GM12878 (cell line): Measurements from ENCODE around the gene PRLH. TPM values are rescaled to one million over a fixed set of nuclear protein-coding genes. Genes with fewer than 3 reads are reported as not detected.
A peak's percentile ranks its signal among the peaks of the same experiment; 100 is the strongest.

Source experiments
- ATAC-seq: fragments of 200-7000 bp; cut with Tn5 transposase; 3 replicates; pipeline ENCODE4 v1.9.1; 2020; ENCODE audit warnings: mild to moderate bottlenecking, moderate library complexity
- BruUV-seq: library from RNA; stranded (reverse); fragments of 400-500 nt; replicated peaks from 2 replicates; lab custom pipeline; 2021; lab: Mats Ljungman, UMichigan
- CTCF ChIA-PET: fragments of 300-600 bp; sonication (Branson Sonifier 250); formaldehyde crosslinking; extraction: SDS; loops from one replicate; lab custom pipeline; 2021; ENCODE audit warnings: inconsistent platforms; lab: Yijun Ruan, JAX
- POLR2A ChIA-PET: fragments of 350-600 bp; formaldehyde crosslinking; extraction: SDS; loops from one replicate; lab custom pipeline; 2021; ENCODE audit warnings: inconsistent platforms; lab: Charles Lee
- RAD21 ChIA-PET: fragments of 300-600 bp; sonication (Branson Sonifier 250); formaldehyde crosslinking; loops from one replicate; lab custom pipeline; 2023; ENCODE audit warnings: antibody characterized with exemption; ENCODE audit not compliant: unreplicated experiment; lab: Charles Lee
- SMC1A ChIA-PET: fragments of 300-600 bp; sonication (Branson Sonifier 250); formaldehyde crosslinking; loops from one replicate; lab custom pipeline; 2023; ENCODE audit not compliant: unreplicated experiment, uncharacterized antibody; lab: Charles Lee
- DNase-seq: peaks from one replicate; pipeline ENCODE4 v3.0.0-alpha.2; 2011; ENCODE audit warnings: low read depth, low spot score
- FAIRE-seq: peaks from 3 replicates; lab custom pipeline; 2011; peaks lifted over from hg19 to GRCh38; lab: Jason Lieb, UNC
- H2AFZ ChIP-seq: 2 replicates; pipeline ENCODE4 v1.6.0; 2011; ENCODE audit warnings: low read depth, low read length, control low read depth; ENCODE audit not compliant: control insufficient read depth
- H3K27ac ChIP-seq: 2 replicates; pipeline ENCODE4 v1.5.1; 2011; ENCODE audit warnings: control low read depth; ENCODE audit not compliant: control insufficient read depth, insufficient read depth
- H3K27me3 ChIP-seq, 2 experiments: replicated peaks in 1 of 2; 2 replicates each; pipeline versions ENCODE4 v1.6.0 to v1.6.1; 2011; ENCODE audit warnings: low read length in 1 of 2; ENCODE audit not compliant: control insufficient read depth in 2 of 2, insufficient read depth in 2 of 2
- H3K36me3 ChIP-seq, 2 experiments: 2 replicates each; pipeline ENCODE4 v1.5.1; 2011; ENCODE audit warnings: low read length in 1 of 2; ENCODE audit not compliant: control insufficient read depth in 2 of 2, insufficient read depth in 2 of 2
- H3K4me1 ChIP-seq: 2 replicates; pipeline ENCODE4 v1.6.1; 2011; ENCODE audit warnings: mild to moderate bottlenecking, low read length, moderate library complexity, mixed read lengths; ENCODE audit not compliant: control insufficient read depth, insufficient read depth
- H3K4me2 ChIP-seq: 2 replicates; pipeline ENCODE4 v1.6.0; 2011; ENCODE audit warnings: control low read depth; ENCODE audit not compliant: control insufficient read depth, insufficient read depth
- H3K4me3 ChIP-seq: fragments of 200-600 bp; sonication (generic); 2 replicates; pipeline ENCODE4 v1.5.1; 2016
- H3K79me2 ChIP-seq: 2 replicates; pipeline ENCODE4 v1.6.0; 2011; ENCODE audit warnings: low read length; ENCODE audit not compliant: control insufficient read depth, insufficient read depth
- H3K9ac ChIP-seq: 2 replicates; pipeline ENCODE4 v1.8.0; 2011; ENCODE audit warnings: low read length, control low read depth, mixed read lengths; ENCODE audit not compliant: control insufficient read depth, insufficient read depth
- H3K9me3 ChIP-seq: replicated peaks from 3 replicates; pipeline ENCODE4 v1.5.1; 2011; ENCODE audit warnings: mild to moderate bottlenecking, low read length; ENCODE audit not compliant: control insufficient read depth, insufficient read depth
- H4K20me1 ChIP-seq: 2 replicates; pipeline ENCODE4 v1.6.0; 2011; ENCODE audit not compliant: control insufficient read depth, insufficient read depth
- ATF3 ChIP-seq: IDR thresholded peaks from 2 replicates; pipeline ENCODE4 v1.6.1; 2011; ENCODE audit warnings: low read depth, mild to moderate bottlenecking, low read length, moderate library complexity, borderline replicate concordance; ENCODE audit errors: extremely low read depth
- BHLHE40 ChIP-seq, 2 experiments: fragments of 450-650 bp in 1 of 2; IDR thresholded peaks; 2 replicates each; pipeline ENCODE4 v1.6.1; 2011 to 2017; ENCODE audit warnings: low read depth in 2 of 2, borderline replicate concordance in 1 of 2, improper control_type of control experiment in 1 of 2, low read length in 1 of 2, mild to moderate bottlenecking in 1 of 2
- CBX3 ChIP-seq: fragments of 200-600 bp; sonication (generic); IDR thresholded peaks from 2 replicates; pipeline ENCODE4 v1.6.1; 2016; ENCODE audit warnings: low read depth, borderline replicate concordance
- CHD2 ChIP-seq: IDR thresholded peaks from 2 replicates; pipeline ENCODE4 v1.6.1; 2011; ENCODE audit warnings: low read depth, low read length, improper control_type of control experiment, borderline replicate concordance
- FOXM1 ChIP-seq: IDR thresholded peaks from 2 replicates; pipeline ENCODE4 v1.6.1; 2012; ENCODE audit warnings: low read depth, mild to moderate bottlenecking, inconsistent platforms, low read length, moderate library complexity
- IRF5 ChIP-seq: fragments of 450-650 bp; IDR thresholded peaks from 2 replicates; pipeline ENCODE4 v1.6.1; 2017; ENCODE audit warnings: borderline replicate concordance
- MEF2B ChIP-seq: fragments of 450-650 bp; IDR thresholded peaks from 2 replicates; pipeline ENCODE4 v1.6.1; 2018; ENCODE audit warnings: mild to moderate bottlenecking, moderate library complexity; ENCODE audit not compliant: partially characterized antibody, poor library complexity, severe bottlenecking
- MLLT1 ChIP-seq: fragments of 450-650 bp; IDR thresholded peaks from 2 replicates; pipeline ENCODE4 v1.6.1; 2016; ENCODE audit warnings: mild to moderate bottlenecking
- MTA3 ChIP-seq: IDR thresholded peaks from 2 replicates; pipeline ENCODE4 v1.6.1; 2012; ENCODE audit warnings: low read length, inconsistent platforms, borderline replicate concordance
- POLR2AphosphoS2 ChIP-seq: IDR thresholded peaks from 2 replicates; pipeline ENCODE4 v1.6.1; 2011; ENCODE audit warnings: low read depth, mild to moderate bottlenecking, low read length, improper control_type of control experiment, moderate library complexity
- POLR2AphosphoS5 ChIP-seq: IDR thresholded peaks from 2 replicates; pipeline ENCODE4 v1.6.1; 2011; ENCODE audit warnings: mild to moderate bottlenecking, low read length, inconsistent platforms
- RAD51 ChIP-seq: fragments of 450-650 bp; IDR thresholded peaks from 2 replicates; pipeline ENCODE4 v1.6.1; 2016; ENCODE audit warnings: moderate library complexity, mild to moderate bottlenecking, inconsistent platforms
- RB1 ChIP-seq: fragments of 450-650 bp; formaldehyde crosslinking; IDR thresholded peaks from 2 replicates; pipeline ENCODE4 v1.6.1; 2017; ENCODE audit warnings: mild to moderate bottlenecking, borderline replicate concordance
- SRF ChIP-seq, 2 experiments: IDR thresholded peaks; 2 replicates each; pipeline ENCODE4 v1.6.1; 2011; ENCODE audit warnings: low read depth in 2 of 2, low read length in 2 of 2, mild to moderate bottlenecking in 1 of 2, moderate library complexity in 1 of 2
- YY1 ChIP-seq: IDR thresholded peaks from 2 replicates; pipeline ENCODE4 v1.6.1; 2011; ENCODE audit warnings: low read depth, mild to moderate bottlenecking, low read length
- ZBED1 ChIP-seq: IDR thresholded peaks from 2 replicates; pipeline ENCODE4 v1.6.1; 2016; ENCODE audit warnings: borderline replicate concordance
- WGBS: methylation state at CpG from one replicate; pipeline ENCODE4 v1.1.6; 2016; ENCODE audit warnings: low lambda C conversion rate; ENCODE audit not compliant: insufficient replicate concordance, insufficient coverage; ENCODE audit errors: missing lambda C conversion rate; 5-methylcytosine and 5-hydroxymethylcytosine counted together
- in situ Hi-C: fragments of 300-500 bp; cut with MboI; formaldehyde crosslinking; loops from 9 replicates; pipeline ENCODE4 v1.14.3; 2018; ENCODE audit warnings: mixed read lengths
- intact Hi-C: fragments of 100-400 bp; cut with micrococcal nuclease; formaldehyde crosslinking; loops from one replicate; pipeline ENCODE4 v1.14.2; 2022; ENCODE audit not compliant: unreplicated experiment
- polyA plus RNA-seq, 11 experiments: library from polyadenylated mRNA; depleted of rRNA in 4 of 11; unstranded in 6 of 11; stranded (reverse) in 5 of 11; fragments of >200 nt; fragmentation: Nextera tagmentation in 4 of 11; fragmentation: Illumina TruSeq in 1 of 11; extraction: Ambion mirVana in 4 of 11; extraction: Trizol in 1 of 11; gene quantifications; 1 replicate in 1 of 11; 2 replicates in 10 of 11; pipeline versions ENCODE4 v1.2.1 to v1.2.3, GENCODE V29; 2011 to 2016; ENCODE audit warnings: inconsistent platforms in 2 of 11, missing spikeins in 2 of 11, low read depth in 1 of 11
- total RNA-seq, 4 experiments: library from RNA; depleted of rRNA in 3 of 4; stranded (reverse); fragments of >200 nt in 3 of 4; fragmentation: Illumina TruSeq in 1 of 4; extraction: Trizol in 1 of 4; gene quantifications; 2 replicates each; pipeline versions ENCODE4 v1.2.1 to v1.2.3, GENCODE V29; 2013 to 2021

The PRLH gene
- total and polyA plus RNA-seq, 10 of the 15 experiments (the other 5 are each of a cell fraction or from before 2014, with no cell fraction given) = not detected

- no peak for TF ChIP-seq POLR2AphosphoS5
- no peak for TF ChIP-seq RB1
- TF ChIP-seq RAD51 = no peak
- no peak for TF ChIP-seq POLR2AphosphoS2
- TF ChIP-seq YY1 = no peak
- peak; percentile 53; the same call in 1 of the 2 replicates for TF ChIP-seq MLLT1
- no peak for TF ChIP-seq ZBED1
- TF ChIP-seq CBX3 = no peak
Measured at GRCh38 chr2:237600205-237600846, 34.0 kb downstream of the PRLH start (continued).

GRCh38 chr2:237601453-237602116 lies 35.2 kb downstream of the PRLH start:
- Histone ChIP-seq H4K20me1 (no peaks in the 10 kb centered on the region), H3K27me3 (no peaks in the 10 kb centered on the region), H3K79me2 (no peaks in the 10 kb centered on the region), H3K27ac (no peak overlapping the region), H2AFZ (no peak overlapping the region), H3K4me1 (peaks cover 8% of the 10 kb centered on the region), H3K9me3 (no peaks in the 10 kb centered on the region), H3K9ac (no peak overlapping the region), H3K4me3 (no peak overlapping the region), H3K4me2 (no peak overlapping the region), H3K36me3 (no peaks in the 10 kb centered on the region)
- CTCF ChIA-PET = interaction anchor here (0.6 to 2.8 kb wide), 8 partner anchors 12 to 144 kb away, joined by 3 to 11 read pairs (median 3); no protein-coding TSS in a partner anchor
- ATAC-seq (no peak), DNase-seq (no peak), FAIRE-seq (no peak)
- RAD21 ChIA-PET = interaction anchor here (1.0 to 2.3 kb wide), 5 partner anchors 12 to 143 kb away, joined by 3 to 7 read pairs (median 5); no protein-coding TSS in a partner anchor
- no TSS peak for BruUV-seq
- WGBS = 85% methylated on average over 14 of the region's 14 CpGs
- in situ Hi-C loops = no loop called here
- SMC1A ChIA-PET = interaction anchor here (0.9 to 2.1 kb wide), 7 partner anchors 11 to 95 kb away, joined by 3 to 7 read pairs (median 3); partner anchors contain the start of gene RAB17
- POLR2A ChIA-PET = interaction anchor here (0.8 kb wide), 1 partner anchor 13 kb away, joined by 3 read pairs; no protein-coding TSS in a partner anchor
- intact Hi-C loops = no loop called here
- TF ChIP-seq POLR2AphosphoS5 (no peak), SRF (IDR thresholded peaks at IDR 0.05; ENCODE audit: low read depth in 2 of 2, low read length in 2 of 2) (no peak), MTA3 (no peak), FOXM1 (no peak), CHD2 (no peak), BHLHE40 (IDR thresholded peaks at IDR 0.05; ENCODE audit: borderline replicate concordance in 1 of 2, low read depth in 2 of 2, low read length in 1 of 2) (no peak), IRF5 (no peak), ATF3 (no peak), MEF2B (no peak)
